ENCODE data around the gene TCF23.
A peak's percentile ranks its signal among the peaks of the same experiment; 100 is the strongest.
"Not testable (repeated sequence)": the region's sequence is repeated elsewhere in the genome, so short reads cannot be mapped to it uniquely, and the experiment has no call there.

TCF23 gene

DNA sequence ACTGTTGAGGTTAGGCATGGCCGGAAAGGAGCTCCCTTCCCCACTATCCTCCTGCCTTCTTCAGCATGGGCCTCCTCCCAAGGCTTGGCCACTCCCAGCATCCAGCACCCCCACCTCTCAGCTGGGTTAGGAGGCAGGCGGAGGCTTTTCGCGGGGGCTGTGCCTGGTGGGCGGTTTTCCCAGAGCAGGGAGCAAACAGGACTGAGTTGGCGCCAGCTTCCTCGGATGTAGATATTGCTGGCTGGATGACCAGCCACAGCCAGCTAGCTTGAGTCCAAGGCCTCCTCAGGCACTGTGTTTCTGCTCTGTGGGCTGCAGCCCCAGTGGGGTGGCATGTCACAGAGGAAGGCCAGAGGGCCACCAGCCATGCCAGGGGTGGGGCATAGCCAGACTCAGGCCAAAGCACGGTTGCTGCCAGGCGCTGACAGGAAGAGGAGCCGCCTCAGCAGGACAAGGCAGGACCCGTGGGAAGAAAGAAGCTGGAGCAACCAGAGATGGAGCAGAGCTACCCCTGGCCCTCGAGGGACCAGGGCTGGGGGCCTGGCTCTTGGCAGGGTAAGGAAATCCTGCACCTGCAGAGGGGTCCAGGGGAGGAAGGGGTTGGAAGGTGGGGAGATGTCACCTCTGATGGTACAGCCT, at the start of gene TCF23:
Gene TCF23 (plus strand): TSS at position 204 of the 639 bp plus-strand sequence. CDS start 130 bp downstream, at position 334.
- no peak for DNase-seq

- DNase-seq, result no peak
Observed at GRCh38 chr2:27099334-27099955, 49.4 kb upstream of the TCF23 start.

DNA sequence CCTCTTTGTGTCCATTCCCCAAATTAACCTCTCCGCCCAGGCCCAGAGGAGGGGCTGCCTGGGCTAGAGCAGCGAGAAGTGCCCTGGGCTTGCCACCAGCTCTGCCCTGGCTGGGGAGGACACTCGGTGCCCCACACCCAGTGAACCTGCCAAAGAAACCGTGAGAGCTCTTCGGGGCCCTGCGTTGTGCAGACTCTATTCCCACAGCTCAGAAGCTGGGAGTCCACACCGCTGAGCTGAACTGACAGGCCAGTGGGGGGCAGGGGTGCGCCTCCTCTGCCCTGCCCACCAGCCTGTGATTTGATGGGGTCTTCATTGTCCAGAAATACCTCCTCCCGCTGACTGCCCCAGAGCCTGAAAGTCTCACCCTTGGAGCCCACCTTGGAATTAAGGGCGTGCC, 48.8 kb upstream of the TCF23 start:
- DNase-seq, result no peak

DNA sequence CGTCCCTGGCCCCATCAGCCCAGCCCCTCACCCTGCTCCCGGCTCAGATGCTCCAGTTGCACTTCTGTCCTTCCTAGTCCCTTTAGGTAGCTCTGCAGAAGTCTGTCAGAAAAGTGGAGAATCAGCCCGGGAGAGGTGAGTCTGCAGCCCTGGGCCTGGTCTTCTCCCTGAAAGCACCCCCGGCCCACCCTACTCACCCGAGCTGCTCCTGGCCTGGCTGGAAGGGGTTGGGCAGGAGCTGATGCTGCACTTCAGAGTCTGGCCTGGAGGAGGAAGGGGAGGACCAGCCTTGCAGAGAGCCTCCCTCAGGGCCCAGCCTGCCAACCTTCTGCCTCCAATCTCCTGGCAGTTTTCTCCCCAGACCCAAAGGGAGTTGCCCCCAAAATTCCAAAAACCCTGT, 46.5 kb upstream of the TCF23 start:
- no peak for DNase-seq

- no peak for DNase-seq
Observed at GRCh38 chr2:27105981-27106380, 42.8 kb upstream of the TCF23 start.

- DNase-seq, result no peak
Observed at GRCh38 chr2:27108221-27108620, 40.6 kb upstream of the TCF23 start.

DNA sequence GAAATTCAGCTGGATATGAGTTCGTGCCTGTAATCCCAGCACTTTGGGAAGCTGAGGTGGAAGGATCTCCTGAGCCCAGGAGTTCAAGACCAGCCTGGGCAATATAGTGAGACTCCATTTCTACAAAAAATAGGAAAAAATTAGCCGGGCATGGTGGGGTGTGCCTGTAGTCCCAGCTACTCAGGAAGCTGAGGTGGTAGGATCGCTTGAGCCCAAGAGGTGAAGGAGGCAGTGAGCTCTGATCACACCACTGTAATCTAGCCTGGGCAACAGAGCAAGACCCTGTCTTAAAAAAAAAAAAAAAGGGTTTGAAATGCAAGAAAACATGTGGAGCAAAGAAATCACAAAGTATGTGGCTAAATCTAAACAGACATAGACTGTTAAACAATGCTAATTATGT, 39.7 kb upstream of the TCF23 start:
- no peak for DNase-seq

- not testable (repeated sequence) for DNase-seq
Observed at GRCh38 chr2:27110603-27111352, 38.0 kb upstream of the TCF23 start.

GRCh38 chr2:27111392-27112078, 37.3 kb upstream of the TCF23 start:
- DNase-seq, result not testable (repeated sequence)

DNA sequence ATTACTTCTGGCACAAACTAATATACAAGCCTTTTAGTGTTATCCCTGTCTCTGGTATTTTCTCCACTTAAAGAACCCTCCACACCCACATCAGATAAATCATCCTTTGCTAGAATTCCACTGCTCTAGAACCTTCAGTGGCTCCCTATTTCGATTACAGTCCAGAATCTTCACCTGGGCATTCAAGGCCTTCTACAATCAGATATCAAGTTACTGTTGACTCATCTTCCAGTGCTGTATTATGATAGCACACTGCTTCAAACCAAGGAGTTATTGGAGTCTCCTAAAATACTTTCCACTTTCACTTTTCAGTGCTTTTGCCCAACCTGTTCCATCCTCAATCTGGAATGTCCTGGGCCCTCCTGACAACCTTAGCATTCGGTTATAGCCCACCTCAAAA, 33.3 kb upstream of the TCF23 start:
- no peak for DNase-seq

GRCh38 chr2:27117995-27118524, 30.7 kb upstream of the TCF23 start:
- no peak for DNase-seq

GRCh38 chr2:27118525-27119329, 30.1 kb upstream of the TCF23 start, which contains the start of gene CGREF1:
TSS of gene CGREF1 (minus strand) at chr2:27119128. CDS start at chr2:27104366, 14,762 bp downstream.
- peak; percentile 42 for DNase-seq

GRCh38 chr2:27119330-27119670, 29.5 kb upstream of the TCF23 start:
- not testable (repeated sequence) for DNase-seq

DNA sequence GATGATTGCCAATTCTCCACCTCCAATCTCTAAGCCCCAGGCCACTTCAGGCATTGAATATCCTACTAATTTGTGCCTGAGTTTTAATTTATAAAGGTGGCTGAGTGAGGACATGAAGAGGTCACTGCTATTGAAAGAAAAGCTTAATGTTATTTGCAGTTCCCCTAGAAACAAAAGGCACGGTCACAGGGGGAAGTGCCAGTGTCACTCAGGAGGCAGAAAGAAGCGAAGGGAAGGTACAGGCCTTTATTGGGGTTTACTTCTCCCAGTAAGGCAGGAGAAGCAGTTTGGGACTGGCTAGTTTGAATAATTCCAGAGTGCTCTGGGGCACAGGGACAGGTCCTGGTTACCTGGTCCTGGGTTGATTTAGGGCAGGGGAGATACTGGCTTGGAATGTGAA, 26.9 kb upstream of the TCF23 start:
- DNase-seq, result no peak

- no peak for DNase-seq
Observed at GRCh38 chr2:27122791-27123190, 26.0 kb upstream of the TCF23 start.

GRCh38 chr2:27123302-27124150, 25.3 kb upstream of the TCF23 start, which contains the start of gene ABHD1:
TSS of gene ABHD1 (plus strand) at chr2:27123815. CDS start at chr2:27123949, 134 bp downstream.
- peak; percentile 8 for DNase-seq

- DNase-seq, result no peak
Observed at GRCh38 chr2:27125104-27125503, 23.7 kb upstream of the TCF23 start.

DNA sequence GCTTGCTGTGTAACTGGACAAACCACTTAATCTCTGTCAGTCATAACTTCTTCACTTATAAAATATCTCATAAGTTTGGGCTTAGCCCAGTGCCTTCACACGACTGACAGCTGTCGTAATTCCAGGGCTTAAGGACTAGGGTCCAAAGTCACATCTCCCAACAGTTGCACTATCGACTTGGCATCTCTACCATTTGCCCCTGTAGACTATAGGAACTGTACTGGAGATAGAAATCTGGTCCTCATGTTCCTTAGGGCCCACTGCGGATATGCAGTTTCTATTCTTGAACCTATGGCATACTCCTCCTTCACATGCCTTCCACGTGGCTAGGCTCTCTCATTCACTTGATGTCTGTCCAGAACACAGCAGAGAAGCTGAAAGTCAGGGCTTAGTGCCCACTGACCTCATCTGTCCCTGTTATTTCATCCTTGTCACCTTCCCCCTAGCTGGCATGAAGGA, 22.5 kb upstream of the TCF23 start:
- no peak for DNase-seq

DNA sequence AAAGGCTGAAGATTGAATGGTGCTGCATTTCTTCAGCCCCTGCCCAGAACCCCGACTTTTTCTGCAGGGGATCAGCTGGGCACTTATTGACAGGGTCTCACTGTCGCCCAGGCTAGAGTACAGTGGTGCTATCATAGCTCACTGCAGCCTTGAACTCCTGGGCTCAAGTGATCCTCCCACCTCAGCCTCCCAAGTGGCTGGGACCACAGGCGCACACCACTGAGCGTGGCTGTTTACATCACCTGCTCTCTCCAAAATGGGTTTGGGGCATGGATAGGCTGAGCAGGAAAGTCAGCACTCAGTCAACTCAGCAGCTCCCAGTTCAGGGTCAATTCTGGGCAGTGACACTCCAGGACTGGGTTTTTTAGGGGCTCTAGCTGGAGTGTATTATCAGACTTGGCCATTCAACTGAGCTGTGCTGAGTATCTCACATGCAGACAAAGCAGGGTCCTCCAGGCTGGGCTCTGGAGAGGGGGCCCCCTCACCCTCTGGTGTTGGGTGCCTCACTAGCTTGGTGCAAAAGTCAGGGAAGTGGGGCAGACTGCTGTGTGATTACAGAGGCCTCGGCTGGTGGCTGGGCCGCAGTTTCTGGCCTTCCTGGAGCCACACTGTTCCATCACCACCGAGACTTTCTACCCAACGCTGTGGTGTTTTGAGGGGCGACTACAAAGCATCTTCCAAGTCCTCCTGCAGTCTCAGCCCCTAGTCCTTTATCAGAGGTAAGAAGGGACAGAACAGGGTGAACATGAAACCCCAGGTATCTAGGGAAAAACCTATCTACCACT, 20.7 kb upstream of the TCF23 start:
- DNase-seq, result no peak

Measured in COR-L47 (cell line).